GM19023 (cell line): ENCODE measurements around the gene KIRREL1.

Source experiments
- ATAC-seq: cut with Tn5 transposase; IDR thresholded peaks from one replicate; pipeline ENCODE4 v1.9.1; 2021; ENCODE audit warnings: mild to moderate bottlenecking, moderate library complexity; ENCODE audit not compliant: unreplicated experiment

Gene KIRREL1

GRCh38 chr1:157971769-157972168 lies 21.7 kb upstream of the KIRREL1 start:
- ATAC-seq = no peak

- no peak for ATAC-seq
These were observed 18.1 kb upstream of the KIRREL1 start for GRCh38 chr1:157975228-157975950.

- ATAC-seq = no peak
These were observed 16.6 kb upstream of the KIRREL1 start for GRCh38 chr1:157976888-157977287.

DNA sequence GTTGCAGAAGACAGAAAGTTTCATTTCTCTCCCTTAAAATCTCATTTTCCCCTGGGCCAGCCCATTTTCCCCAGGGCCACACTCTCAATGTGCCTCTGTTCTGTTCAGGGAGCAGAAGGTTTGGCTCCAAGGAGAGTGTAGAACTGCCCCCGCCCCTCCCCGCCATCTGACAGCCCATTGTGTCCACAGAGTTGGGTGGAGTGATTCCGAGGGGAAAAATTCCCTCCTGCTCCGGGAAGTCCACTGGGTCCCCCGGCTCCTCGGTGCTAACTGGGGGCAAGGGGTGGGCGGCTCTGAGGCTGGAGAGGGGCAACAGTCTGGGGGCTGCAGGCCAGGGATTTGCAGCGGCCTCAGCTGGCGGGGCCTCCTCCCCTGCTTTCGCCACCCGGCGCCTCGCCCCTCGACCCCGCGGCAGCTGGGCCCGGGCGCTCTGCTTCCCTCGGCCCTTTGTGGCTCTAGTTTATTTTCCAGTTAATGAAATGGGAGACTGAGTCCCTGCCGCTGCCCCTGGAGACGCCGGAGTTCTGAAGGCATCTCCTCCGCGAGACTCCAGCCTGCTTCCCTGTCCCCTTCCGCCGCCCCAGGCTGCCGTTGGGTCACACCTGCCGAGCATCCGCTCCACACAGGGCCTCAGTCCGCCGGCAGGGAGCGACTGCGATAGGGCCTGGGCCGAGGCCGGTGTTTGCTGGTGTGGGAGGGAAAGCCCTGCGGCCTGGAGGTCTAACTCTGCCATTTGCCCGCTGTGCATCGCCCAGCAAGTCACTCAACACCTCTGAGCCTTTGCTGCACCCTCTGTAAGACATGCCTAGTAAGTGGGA lies 14.7 kb upstream of the KIRREL1 start:
- ATAC-seq = no peak

- ATAC-seq = no peak
These were observed 11.3 kb upstream of the KIRREL1 start for GRCh38 chr1:157982136-157982535.

- no peak for ATAC-seq
These were observed 9.7 kb upstream of the KIRREL1 start for GRCh38 chr1:157983787-157984186.

- no peak for ATAC-seq
These were observed 9.0 kb upstream of the KIRREL1 start for GRCh38 chr1:157984469-157984868.

DNA sequence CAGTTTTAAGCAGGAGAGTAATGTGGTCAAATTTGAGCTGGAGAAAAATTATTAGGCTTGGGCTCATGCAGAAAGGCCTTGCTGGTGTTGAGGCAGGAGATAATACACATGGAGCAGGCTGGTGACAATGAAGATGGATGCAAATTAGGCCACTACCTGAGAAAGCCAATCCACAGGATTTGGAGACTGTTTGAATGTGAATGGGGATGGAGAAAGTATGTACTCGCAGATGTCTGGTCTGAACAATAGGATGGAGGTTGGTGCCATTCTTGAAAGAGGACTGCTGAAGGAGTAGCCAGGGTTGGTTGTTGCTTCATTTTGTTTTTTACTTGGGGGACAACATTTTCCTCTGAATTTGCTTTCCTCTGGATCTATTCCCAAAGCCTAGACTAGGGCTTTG lies 8.0 kb upstream of the KIRREL1 start:
- ATAC-seq = no peak

- no peak for ATAC-seq
These were observed 5.4 kb upstream of the KIRREL1 start for GRCh38 chr1:157988002-157988401.

- ATAC-seq = no peak
These were observed 1.2 kb upstream of the KIRREL1 start for GRCh38 chr1:157992031-157992832.

DNA sequence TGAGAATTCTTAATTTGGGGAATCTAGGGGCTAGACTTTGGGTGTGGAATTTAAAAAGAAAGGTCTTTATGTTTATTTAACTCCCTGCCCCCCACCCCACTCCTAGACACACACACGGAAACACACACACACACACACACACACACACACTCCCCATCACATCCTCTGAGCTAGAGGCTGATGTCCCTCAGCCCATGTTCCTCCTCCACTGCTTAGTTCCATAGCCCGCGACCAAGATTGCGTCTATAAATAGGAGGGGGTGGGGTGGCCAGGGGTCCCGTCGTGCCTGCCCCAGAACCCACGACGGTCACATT lies 655 bp upstream of the KIRREL1 start:
- no peak for ATAC-seq

GRCh38 chr1:157993918-157994605 lies 617 bp downstream of the KIRREL1 start:
- no peak for ATAC-seq

DNA sequence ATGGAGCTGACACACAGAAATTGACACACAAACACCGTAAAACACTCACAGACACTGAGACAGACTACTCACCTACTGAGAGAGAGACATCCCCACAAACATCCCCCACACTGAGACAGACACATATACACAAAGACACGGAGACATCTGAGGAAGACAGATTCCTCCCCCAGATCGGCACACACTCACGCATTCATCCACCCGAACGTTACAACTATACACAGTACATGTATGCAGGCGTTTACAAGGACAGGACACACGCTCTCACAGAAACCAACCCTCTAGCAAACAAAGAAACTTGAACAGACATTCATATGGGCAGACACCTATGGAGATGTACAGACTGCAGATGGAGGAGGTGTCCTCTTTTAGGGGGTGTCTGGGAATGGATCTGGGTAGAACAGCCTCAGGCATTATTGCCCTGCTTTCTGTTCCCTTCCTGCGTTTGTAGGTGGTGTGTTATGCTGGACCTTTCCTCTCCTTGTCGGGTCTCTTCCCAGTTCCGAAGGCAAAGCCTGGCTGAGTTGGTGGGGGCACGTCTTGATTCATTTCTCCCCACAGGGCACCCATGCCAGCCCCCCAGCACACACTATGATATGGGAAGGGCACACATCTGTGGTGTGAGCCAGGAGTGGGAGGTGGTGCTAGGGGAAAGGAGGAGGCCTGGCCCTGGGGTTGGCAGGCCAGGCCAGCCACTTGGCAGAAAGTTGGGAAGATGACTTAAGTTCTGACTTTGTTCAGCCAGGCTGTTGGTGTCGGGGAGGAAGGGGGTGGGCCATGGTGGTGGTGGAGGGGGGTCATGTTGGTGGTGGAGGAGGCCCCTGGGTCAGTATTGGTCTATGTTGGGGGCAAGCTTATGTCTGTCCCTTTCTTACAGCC lies 1.5 kb downstream of the KIRREL1 start:
- ATAC-seq = no peak

DNA sequence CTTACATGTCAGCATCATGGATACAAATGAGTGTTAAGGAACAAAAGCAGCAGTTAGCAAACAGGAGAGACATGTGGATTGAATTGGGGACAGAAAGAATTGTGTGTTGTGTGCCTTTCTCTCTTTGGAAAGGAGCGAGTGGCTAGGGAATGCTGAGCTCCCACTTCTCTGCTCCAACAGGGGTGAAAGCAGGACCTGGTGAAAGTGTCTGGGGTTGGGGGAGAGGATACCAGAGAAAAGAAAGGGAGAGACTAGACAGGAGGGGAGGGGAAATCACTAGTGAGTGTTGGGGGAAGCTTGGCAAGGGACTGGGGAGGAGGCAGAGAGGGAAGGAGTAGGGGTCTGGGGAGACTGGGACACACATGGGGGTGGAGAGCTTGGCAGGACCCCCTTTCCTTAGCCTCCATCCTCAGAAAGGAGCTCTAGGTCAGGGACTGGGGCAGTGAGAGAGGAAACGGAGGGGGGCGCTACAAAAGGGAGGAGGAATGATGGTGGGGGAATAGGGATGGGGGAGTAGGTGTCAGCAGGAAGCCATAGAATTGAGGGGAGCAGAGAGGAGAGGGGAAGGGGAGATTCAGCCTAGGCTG lies 2.2 kb downstream of the KIRREL1 start:
- ATAC-seq = no peak

GRCh38 chr1:157996433-157996832 lies 3.0 kb downstream of the KIRREL1 start:
- no peak for ATAC-seq

- no peak for ATAC-seq
These were observed 7.1 kb downstream of the KIRREL1 start for GRCh38 chr1:158000507-158000906.

DNA sequence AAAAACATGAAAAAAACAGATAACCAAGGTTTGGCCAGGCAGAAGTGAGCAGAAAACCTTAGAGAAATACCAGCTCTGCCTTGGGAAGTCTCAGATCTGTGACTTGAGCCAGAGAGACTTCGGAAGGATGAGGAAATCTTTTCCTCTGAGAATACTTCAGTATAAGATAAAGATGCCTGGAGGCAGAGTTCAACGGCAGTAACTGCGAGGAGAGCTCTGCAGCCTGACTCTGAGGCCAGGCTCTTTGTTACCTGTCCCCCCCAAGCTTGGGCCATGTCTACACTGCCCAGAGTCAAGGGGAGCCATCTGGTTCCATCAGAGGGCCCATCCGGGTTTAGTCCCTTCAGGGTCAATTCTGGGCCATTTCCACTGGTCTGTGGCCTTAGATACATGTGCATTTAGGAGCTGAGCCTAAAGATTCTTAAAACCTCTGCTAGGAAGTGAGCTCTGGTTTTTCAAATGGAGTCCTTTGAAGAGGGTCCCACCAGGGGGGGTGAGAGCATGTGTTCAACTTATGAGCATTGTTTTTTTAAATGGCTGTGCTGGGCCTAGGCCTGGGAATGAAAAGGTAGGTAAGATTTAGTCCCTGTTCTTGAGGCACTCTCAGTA lies 8.7 kb downstream of the KIRREL1 start:
- no peak for ATAC-seq

GRCh38 chr1:158002631-158003405 lies 9.4 kb downstream of the KIRREL1 start:
- ATAC-seq = no peak

GRCh38 chr1:158003406-158003800 lies 10.0 kb downstream of the KIRREL1 start:
- ATAC-seq = no peak
